Measurements from ENCODE around the gene PTPRR. TPM values are rescaled to one million over a fixed set of nuclear protein-coding genes. Genes with fewer than 3 reads are reported as not detected.

The PTPRR gene
- total RNA-seq, 3 donors from 2014 or later: 0.59 to 0.98 (median 0.80) TPM

GRCh38 chr12:70686907-70687306, 233.6 kb downstream of the PTPRR start:
- Histone ChIP-seq H3K36me3 (no peaks in the 10 kb centered on the region), H3K9me3 (no peaks in the 10 kb centered on the region), H3K27ac (no peak overlapping the region), H3K27me3 (no peaks in the 10 kb centered on the region), H3K4me3 (no peak overlapping the region), H3K4me1 (no peaks in the 10 kb centered on the region)
- no peak for TF ChIP-seq CTCF (IDR thresholded peaks at IDR 0.05)
- TF ChIP-seq POLR2A (IDR thresholded peaks at IDR 0.05): no peak
- no peak for TF ChIP-seq POLR2AphosphoS5 (IDR thresholded peaks at IDR 0.05)
- intact Hi-C loops (cut with DNase I; ENCODE audit: low total_unique reads): no loop called here
- DNase-seq (ENCODE audit: low spot score in 2 of 2): no peak

GRCh38 chr12:70686299-70686698, 234.2 kb downstream of the PTPRR start:
- H3K27me3 ChIP-seq: no peaks in the 10 kb centered on the region
- no peaks in the 10 kb centered on the region for H3K4me1 ChIP-seq
- no peak overlapping the region for H3K4me3 ChIP-seq
- H3K27ac ChIP-seq: no peak overlapping the region
- no peaks in the 10 kb centered on the region for H3K36me3 ChIP-seq
- H3K9me3 ChIP-seq: no peaks in the 10 kb centered on the region
- intact Hi-C loops (cut with DNase I; ENCODE audit: low total_unique reads): no loop called here
- DNase-seq (ENCODE audit: low spot score in 2 of 2): no peak
- TF ChIP-seq POLR2A (IDR thresholded peaks at IDR 0.05): no peak
- no peak for TF ChIP-seq CTCF (IDR thresholded peaks at IDR 0.05)
- no peak for TF ChIP-seq POLR2AphosphoS5 (IDR thresholded peaks at IDR 0.05)

- Histone ChIP-seq H3K4me3 (no peak overlapping the region), H3K9me3 (no peaks in the 10 kb centered on the region), H3K27me3 (no peaks in the 10 kb centered on the region), H3K4me1 (no peaks in the 10 kb centered on the region), H3K27ac (no peak overlapping the region), H3K36me3 (no peaks in the 10 kb centered on the region)
- intact Hi-C loops (cut with DNase I; ENCODE audit: low total_unique reads): no loop called here
- TF ChIP-seq CTCF (IDR thresholded peaks at IDR 0.05): no peak
- TF ChIP-seq POLR2AphosphoS5 (IDR thresholded peaks at IDR 0.05): no peak
- no peak for TF ChIP-seq POLR2A (IDR thresholded peaks at IDR 0.05)
- no peak for DNase-seq (ENCODE audit: low spot score in 2 of 2)
Measured at GRCh38 chr12:70683976-70684375, 236.6 kb downstream of the PTPRR start.

GRCh38 chr12:70671698-70672097, 248.8 kb downstream of the PTPRR start:
- Histone ChIP-seq H3K4me1 (no peaks in the 10 kb centered on the region), H3K9me3 (no peaks in the 10 kb centered on the region), H3K4me3 (no peak overlapping the region), H3K27ac (no peak overlapping the region), H3K36me3 (no peaks in the 10 kb centered on the region), H3K27me3 (no peaks in the 10 kb centered on the region)
- DNase-seq (ENCODE audit: low spot score in 2 of 2): no peak
- no peak for TF ChIP-seq CTCF (IDR thresholded peaks at IDR 0.05)
- TF ChIP-seq POLR2AphosphoS5 (IDR thresholded peaks at IDR 0.05): no peak
- TF ChIP-seq POLR2A (IDR thresholded peaks at IDR 0.05): no peak
- intact Hi-C loops (cut with DNase I; ENCODE audit: low total_unique reads): no loop called here

GRCh38 chr12:70670948-70671347, 249.6 kb downstream of the PTPRR start:
- no peak for TF ChIP-seq POLR2AphosphoS5 (IDR thresholded peaks at IDR 0.05)
- no peak for TF ChIP-seq POLR2A (IDR thresholded peaks at IDR 0.05)
- no peak for TF ChIP-seq CTCF (IDR thresholded peaks at IDR 0.05)
- Histone ChIP-seq H3K4me1 (no peaks in the 10 kb centered on the region), H3K9me3 (no peaks in the 10 kb centered on the region), H3K4me3 (no peak overlapping the region), H3K27me3 (no peaks in the 10 kb centered on the region), H3K27ac (no peak overlapping the region), H3K36me3 (no peaks in the 10 kb centered on the region)
- intact Hi-C loops (cut with DNase I; ENCODE audit: low total_unique reads): no loop called here
- DNase-seq (ENCODE audit: low spot score in 2 of 2): no peak

Data from breast epithelium (tissue), 4 donors.